ENCODE results near the gene KRTAP10-4. TPM values are rescaled to one million over a fixed set of nuclear protein-coding genes. Genes with fewer than 3 reads are reported as not detected.
A peak's percentile ranks its signal among the peaks of the same experiment; 100 is the strongest.
"Not testable (repeated sequence)": the region's sequence is repeated elsewhere in the genome, so short reads cannot be mapped to it uniquely, and the experiment has no call there.

KRTAP10-4 gene
- total RNA-seq, 2 donors from 2014 or later, result not detected

DNA sequence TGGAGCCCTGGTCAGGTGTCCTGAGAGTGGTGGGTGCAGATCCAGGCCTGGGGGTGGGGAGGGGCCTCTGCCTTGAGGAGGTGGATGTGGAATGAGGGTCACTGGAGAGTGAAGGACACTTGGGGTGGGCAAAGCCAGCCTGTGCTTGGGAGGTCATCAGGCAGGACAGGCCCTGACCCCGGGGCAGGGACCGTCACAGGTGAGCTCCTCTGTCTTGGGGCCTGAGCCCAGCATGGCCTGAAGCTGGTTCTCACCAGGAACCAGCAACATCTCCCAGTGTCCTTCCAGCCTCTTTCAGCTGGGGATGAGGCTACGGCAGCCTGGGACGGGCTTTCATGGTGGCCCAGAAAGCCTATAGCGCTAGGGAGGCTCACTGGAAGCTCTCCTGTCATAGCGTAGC lies 21.4 kb upstream of the KRTAP10-4 start:
- peak; percentile 61 for DNase-seq (ENCODE audit: low spot score)
- intact Hi-C loops (cut with DNase I), result no loop called here

DNA sequence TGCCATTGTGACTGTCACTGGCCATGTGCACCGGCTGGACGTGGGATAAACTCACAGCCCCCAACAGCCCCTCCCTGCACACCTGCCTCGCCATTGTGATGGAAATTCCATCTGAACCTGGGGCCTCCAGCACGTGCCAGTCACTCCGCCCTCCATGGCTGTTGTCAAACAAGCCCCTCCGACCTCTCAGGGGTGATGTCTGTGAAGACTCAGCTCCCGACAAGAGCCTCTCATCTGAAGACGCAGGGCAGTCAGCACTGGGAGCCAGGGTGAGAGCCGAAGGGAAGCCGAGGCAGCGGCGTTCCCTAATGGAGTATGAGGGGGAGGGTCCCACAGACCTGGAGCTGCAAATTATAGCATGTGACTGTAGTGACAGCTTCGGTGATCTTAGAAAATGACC lies 20.8 kb upstream of the KRTAP10-4 start:
- intact Hi-C loops (cut with DNase I), result no loop called here

DNA sequence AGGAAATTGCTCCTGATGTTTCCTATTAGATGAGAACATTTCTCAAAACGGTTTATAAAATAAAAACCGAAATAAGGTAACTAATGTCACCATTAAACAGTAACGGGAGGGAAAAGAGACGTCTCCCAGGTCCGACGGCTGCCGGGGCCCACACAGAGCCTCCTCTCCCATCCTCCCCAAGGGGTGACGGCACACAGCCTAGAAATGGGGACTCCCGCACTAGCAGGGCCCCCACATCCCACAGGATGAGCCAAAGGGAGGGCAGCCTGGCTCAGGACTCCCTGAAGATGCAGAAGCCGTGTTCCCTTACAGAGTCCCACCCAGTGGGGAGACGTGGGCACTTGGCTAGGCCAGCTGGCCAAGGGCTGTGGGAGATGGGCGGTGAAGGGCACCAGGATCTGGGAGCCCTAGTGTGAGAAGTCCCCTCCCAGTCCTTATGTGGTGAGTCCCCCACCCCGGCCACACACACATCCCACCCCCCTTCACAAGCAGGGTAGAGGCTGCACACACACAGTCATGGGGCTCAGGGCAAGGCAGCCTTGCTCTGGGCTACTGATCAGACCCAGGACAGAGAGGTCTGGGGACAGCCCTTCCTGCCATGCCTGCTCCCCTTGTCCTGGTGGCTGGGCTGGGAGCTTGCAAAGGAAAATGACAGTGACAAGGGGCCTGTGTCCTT lies 18.2 kb upstream of the KRTAP10-4 start:
- intact Hi-C loops (cut with DNase I), result no loop called here
- DNase-seq (ENCODE audit: low spot score), result peak; percentile 59

More for the DNA sequence above, 20.8 kb upstream of the KRTAP10-4 start:
- DNase-seq (ENCODE audit: low spot score), result peak; percentile 58

DNA sequence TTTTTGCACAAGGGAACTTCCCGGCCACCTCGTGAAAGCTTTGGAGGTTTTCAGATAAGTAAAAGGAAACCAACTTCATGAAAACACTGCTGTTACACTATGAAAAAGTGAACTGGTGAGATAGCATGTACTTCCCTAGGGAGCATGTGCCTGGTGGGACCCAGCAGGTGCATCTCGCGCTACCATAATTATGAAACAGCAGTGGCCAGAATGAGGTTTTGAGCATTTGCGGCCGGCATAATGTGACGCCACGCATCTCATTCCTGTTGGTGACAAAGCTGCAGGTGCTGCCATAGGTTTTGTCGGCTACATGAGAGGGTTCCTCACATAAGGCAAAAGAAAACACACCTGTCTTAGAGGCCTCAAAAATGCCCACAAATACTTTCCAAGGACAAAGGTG lies 16.6 kb upstream of the KRTAP10-4 start:
- intact Hi-C loops (cut with DNase I), result no loop called here

DNA sequence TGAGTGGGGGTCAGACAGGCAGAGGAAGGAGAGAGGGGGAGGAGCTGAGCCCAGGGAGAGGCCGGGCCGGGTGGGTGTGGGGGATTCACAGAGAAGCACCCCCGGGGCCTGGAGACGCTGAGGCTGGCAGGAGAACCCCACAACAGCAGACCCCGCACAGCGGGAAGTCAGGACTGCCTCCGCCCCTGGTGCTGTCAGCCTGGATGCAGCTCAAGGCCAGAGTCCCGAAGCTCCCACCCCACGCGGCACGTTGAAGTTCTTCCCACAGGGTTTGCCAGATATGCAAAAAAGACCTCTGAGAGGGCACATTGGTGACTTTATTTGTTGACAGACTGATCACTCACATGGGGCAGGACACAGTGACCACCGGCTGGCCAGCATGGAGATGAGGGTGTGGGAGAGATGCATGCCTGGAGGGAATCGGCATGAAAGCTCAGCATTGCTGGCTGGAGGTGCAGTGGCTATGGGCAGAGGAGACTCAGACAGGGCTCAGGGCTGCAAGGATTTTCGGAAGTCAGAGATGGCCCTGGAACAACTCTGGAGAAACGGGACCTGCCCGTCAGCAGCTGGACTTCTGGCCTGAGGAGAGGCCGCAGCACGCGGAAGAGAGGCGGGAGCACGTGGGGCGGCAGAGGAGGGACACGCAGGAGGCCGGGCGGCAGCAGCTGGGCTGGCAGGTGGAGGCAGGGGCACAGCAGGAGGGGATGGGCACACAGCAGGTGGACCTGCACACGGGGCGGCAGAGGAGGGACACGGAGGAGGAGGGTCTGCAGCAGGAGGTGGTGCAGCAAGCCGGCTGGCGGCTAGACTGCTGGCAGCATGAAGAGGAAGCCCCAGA lies 15.8 kb upstream of the KRTAP10-4 start:
- peak; percentile 74 for DNase-seq (ENCODE audit: low spot score)
- intact Hi-C loops (cut with DNase I), result no loop called here

More for the DNA sequence above, 16.6 kb upstream of the KRTAP10-4 start:
- peak; percentile 48 for DNase-seq (ENCODE audit: low spot score)

DNA sequence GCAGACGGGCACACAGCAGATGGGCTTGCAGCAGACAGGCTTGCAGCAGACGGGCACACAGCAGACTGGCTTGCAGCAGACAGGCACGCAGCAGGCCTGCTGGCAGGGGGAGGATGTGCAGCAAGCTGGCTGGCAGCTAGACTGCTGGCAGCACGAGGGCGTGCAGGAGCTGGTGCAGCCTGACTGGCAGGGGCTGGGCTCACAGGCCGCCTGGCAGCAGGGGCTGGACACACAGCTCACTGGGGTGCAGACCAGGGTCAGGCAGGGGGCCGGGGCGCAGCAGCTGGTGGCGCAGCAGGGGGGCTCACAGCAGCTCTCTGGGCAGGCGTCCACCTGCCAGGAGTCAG lies 15.2 kb upstream of the KRTAP10-4 start:
- intact Hi-C loops (cut with DNase I); DNase-seq (ENCODE audit: low spot score): not testable (repeated sequence)

DNA sequence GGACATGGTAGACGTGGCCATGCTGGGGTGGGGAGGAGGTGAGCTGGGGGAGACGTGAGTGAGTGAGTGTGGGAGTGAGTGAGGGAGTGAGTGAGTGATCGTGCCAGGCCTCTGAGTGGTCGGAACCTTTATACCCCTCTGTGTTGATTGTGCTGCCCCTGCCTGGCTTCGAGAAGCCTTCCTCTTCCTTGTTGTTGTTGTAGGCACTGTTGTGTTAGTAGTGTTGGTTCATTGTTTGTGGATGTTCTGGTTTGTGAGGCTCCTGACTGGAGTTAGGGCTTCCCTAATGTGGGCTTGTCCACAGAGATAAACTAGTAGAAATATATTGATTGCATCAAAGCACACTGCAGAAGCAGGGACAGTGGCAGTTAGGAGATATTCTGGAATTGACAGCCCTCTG lies 14.8 kb upstream of the KRTAP10-4 start, which contains the start of gene KRTAP10-3:
Gene KRTAP10-3 (minus strand): TSS at position 101 of the 400 bp plus-strand sequence. CDS start 80 bp downstream, at position 21.
- peak; percentile 49 for DNase-seq (ENCODE audit: low spot score)

DNA sequence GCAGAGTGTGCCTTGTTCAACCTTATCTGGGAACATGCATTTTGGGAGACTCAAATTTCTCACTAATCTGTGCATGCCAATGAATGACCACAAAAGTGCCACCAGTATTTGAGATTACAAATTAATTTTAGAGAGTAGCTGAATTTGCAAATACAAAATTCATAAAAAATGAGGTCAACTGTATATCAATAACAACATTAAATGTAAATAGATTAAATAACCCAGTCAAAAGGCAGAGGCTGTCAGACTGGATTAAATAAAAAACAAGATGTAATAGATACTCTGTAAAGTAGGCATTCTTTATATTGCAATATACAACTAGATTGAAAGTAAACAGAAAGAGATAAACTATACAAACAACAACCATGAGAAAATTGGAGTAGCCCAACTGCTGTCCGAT lies 9.4 kb upstream of the KRTAP10-4 start:
- intact Hi-C loops (cut with DNase I), result no loop called here
- no peak for DNase-seq (ENCODE audit: low spot score)

More for the DNA sequence above, 14.8 kb upstream of the KRTAP10-4 start, which contains the start of gene KRTAP10-3:
- intact Hi-C loops (cut with DNase I), result no loop called here

DNA sequence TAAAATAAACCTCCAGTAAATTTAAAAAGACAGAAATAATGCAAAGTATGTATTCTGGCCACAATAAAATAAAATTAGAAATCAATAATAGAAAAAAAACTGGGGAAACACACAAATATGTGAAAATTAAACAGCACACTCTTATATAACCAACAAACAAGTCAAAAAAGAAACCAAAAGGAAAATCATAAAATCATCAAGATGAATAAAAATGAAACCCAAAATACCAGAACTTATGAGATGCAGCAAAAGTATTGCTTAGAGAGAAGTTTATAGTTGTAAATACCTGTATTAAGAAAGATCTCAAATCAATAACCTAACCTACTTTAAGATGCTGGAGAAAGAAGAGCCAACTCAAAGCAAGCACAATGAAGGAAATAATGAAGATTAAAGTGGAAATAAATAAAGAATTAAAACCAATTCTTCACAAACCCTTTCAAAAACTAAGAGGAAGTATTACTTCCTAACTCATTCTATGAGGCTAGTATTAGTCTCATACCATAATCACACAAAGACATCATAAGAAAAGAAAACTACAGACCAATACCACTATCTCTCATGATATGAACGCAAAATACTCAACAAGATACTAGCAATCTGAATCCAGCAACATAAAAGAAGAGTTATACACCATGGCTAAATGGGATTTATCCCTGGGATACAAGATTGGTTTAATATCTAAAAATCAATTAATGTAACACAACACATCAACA lies 8.5 kb upstream of the KRTAP10-4 start:
- DNase-seq (ENCODE audit: low spot score), result no peak
- intact Hi-C loops (cut with DNase I), result no loop called here

DNA sequence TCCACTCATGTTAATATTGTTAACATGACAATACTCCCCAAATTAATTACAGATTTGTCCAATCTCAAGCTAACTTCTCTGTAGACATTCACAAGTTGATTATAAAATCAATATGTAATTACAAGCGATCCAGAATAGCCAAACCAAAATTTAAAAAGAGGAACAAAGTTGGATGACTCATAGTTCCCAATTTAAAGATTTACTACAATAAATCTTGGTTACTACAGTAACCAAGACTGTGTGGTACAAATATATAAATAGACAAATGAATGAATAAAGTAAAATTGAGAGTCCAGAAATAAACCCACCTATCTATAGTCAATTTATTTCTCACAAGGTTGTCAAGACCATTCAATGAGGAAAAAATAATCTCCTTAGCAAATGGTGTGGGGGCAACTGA lies 7.1 kb upstream of the KRTAP10-4 start:
- DNase-seq (ENCODE audit: low spot score), result no peak
- intact Hi-C loops (cut with DNase I), result no loop called here

DNA sequence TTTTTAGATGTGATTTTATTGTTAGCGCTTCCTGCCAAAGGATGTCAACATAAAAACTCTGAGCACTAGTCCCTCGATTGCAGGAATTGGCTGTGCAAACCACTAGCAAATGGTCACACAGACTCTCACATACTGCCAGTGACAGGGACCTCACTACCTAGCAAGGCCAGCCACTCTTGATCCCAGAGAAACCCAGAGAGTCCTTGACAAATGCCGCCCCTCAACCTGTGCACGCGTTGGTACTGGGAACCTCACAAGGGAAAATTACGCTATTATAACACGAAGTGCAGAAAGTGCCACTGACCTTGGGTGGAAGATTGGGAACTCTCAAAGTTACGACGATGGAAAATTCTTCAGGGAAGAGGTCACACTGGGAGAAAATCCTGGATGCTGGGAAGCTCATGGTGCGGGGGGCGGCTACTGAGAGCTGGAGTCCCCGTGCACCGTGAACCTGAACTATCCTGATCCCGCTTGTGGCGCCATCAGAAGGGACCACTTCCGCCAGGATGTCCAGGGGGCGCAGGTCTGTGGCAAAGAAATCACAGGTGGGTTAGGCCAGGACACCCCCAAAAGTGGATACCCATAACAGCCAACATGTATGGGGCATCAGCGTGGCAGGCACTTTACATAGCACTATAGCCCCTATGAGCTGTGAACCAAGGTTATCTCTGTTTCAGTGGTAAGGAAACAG lies 5.9 kb upstream of the KRTAP10-4 start:
- intact Hi-C loops (cut with DNase I), result no loop called here
- DNase-seq (ENCODE audit: low spot score), result peak; percentile 70

DNA sequence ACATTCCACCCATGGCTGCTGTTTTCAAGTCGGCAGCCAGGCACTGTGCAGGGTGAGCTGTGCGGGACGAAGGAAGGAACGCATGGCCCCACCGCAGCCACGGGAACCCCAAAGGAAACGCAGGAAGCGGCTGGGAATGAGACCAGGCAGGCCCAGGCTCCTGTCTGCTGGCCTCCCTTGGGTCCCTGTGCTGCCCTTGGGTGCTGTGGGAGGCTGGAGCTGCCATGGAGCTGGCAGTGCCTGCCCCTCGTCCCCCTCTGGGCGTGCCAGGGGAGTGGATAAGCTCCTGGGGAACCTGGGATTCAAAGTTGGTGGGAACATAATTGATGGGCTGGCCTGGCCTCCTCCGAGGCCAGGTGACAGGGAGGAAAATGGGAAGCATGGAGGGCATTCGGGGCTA lies 5.3 kb upstream of the KRTAP10-4 start:
- peak; percentile 34 for DNase-seq (ENCODE audit: low spot score)

DNA sequence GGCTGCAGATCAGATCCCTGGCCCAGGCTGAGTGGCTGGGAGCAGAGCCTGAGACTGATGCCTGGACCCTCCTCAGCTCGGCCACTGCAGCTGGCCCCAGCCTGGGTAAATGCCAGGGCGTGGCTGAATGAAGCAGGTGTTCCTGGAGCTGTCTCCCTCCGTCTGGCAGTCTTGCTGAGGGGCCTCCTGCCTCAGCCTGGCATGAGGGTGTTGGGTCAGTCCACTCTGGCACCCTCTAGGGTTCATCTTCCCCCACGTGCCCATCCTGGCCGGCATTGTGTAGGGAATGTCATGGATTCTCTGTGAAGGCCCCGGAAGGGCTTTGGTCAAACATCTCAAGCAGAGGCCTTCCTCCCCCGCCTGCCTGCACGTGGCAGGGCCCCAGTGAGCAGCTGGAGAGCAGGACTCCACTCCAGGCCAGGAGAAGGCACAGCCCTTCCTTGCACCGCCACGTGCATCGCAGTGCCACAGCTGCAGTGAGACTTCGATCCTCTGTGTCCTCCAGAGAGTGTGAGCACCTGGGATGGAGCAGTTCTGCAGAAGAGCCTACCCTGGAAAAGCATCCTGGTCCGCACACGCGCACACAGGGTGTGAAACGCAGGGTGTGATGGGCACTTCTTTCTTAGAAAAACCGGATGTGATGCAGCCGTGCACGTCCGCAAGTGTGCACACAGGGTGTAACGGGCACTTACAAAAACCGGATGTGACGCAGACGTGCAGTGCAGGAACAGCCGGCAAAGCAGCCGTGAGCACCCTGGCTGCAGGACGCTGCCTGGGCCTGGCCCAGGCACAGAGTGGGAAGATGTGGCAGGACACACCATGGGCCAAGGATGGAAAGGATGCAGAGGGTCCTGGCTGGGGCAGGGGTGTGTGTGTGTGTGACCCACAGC lies 4.6 kb upstream of the KRTAP10-4 start:
- peak; percentile 60 for DNase-seq (ENCODE audit: low spot score)
- intact Hi-C loops (cut with DNase I), result no loop called here

More for the DNA sequence above, 5.3 kb upstream of the KRTAP10-4 start:
- intact Hi-C loops (cut with DNase I), result no loop called here

DNA sequence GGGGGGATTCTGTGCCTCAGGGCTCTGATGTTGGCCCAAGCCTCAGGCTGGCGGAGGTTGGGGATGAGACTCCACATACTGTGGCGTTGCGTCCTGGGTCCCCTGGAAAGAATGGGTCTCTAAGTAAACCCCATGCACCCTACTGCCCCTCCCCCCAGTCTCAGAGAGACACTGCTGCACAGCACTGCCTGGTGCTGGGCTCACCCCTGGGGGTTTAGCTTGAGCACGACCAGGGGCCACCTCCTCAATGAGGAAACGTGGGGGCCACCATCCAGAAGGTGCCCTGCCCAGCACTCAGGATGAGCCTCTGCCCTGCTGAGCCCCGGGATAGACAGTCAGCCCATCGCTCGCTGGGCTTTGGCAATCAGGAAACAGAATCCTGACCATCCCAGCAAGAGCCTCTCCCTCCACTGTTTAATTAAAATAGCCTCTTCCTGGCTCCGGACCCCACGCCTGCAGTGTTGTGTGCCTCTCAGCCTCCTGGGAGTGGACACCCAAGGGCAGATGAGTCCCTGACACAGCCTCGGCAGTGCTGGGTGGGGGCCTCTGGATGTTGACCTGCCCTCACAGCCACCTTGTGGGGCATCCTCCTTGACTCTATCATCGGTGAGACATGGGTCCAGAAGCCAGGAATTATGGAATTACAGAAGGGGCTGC lies 3.5 kb upstream of the KRTAP10-4 start:
- intact Hi-C loops (cut with DNase I), result no loop called here
- DNase-seq (ENCODE audit: low spot score), result peak; percentile 61

DNA sequence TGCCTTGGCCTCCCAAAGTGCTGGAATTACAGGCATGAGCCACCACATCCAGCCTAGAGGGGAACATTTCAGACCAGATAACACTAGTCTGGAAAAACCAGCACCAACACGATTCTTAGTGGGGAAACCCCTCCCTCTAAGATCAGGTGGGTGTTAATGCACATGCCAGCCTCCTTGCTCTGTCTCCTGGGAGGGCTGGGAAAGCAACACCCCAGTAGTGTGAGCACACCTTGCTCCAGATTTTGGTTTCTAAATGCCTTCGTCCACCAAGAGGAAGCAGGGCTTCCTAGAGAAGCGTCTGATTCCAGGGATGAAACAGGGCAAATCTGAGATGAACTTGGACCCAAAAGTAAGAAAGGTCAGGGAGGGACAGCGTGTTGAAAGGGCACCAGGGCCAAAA lies 2.2 kb upstream of the KRTAP10-4 start:
- intact Hi-C loops (cut with DNase I), result no loop called here
- DNase-seq (ENCODE audit: low spot score), result no peak

DNA sequence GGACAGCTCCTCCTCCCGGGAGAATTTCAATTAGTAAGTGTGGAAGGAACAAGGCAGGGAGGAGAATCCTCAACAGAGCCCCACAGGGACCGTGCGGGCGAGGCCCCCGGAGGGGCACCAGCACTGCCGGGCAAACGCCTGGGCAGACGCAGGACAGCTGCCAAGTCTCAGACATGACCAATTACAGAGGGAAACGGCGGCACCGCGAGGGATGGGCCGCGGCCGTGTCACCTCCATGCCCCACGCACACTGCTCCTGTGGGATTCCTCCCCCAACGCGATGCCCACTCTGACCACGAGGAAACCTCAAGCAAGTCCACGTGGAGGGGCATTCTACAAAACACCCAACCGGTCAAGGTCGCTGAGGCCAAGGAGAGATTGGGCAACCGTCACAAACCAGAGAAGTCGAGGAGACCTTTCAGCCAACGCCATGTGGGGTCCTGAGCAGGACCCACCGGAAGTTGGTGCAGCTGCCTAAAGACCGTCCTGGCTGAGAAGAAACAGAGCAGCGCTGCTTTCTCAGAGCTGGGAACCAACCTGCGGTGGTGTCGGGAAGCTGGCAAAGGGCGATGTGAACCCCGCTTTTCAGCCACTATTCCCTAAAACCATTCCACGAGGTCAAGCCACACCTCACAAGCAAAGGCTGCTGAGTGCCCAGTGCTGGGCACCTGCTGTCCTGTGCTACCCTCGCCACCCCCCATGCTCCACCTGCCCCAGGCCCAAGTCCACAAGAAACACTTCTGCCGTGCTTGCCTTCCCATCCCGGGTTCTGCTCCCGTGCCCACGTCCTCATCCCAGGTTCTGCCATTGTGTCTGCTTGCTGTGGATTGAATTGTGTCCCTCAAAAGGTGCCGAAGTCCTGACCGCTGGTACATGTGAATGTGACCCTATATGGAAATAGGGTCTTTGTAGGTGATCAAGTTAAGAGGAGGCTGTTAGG lies 1.4 kb upstream of the KRTAP10-4 start:
- intact Hi-C loops (cut with DNase I), result no loop called here
- peak; percentile 55 for DNase-seq (ENCODE audit: low spot score)
